Stomach (tissue), 9 donors: Measurements from ENCODE around the gene OSBPL2. TPM values are rescaled to one million over a fixed set of nuclear protein-coding genes. Genes with fewer than 3 reads are reported as not detected.

ENCODE experiments used
- DNase-seq, 2 donors: peaks; one replicate each; pipeline versions ENCODE4 v3.0.0 to v3.0.0-alpha.2; 2013 to 2019
- H3K27ac ChIP-seq, 5 donors: fragments of 200-600 bp in 4 of 5; sonication (generic) in 4 of 5; one replicate each; pipeline ENCODE4 v1.5.1; 2013 to 2019; ENCODE audit warnings: mild to moderate bottlenecking in 1 of 5, moderate library complexity in 1 of 5
- H3K27me3 ChIP-seq, 3 donors: fragments of 200-600 bp; sonication (generic); one replicate each; pipeline ENCODE4 v1.5.1; 2017 to 2019; ENCODE audit warnings: mixed run types in 1 of 3
- H3K36me3 ChIP-seq, 4 donors: fragments of 200-600 bp; sonication (generic); 1 replicate in 3 of 4; 2 replicates in 1 of 4; pipeline ENCODE4 v1.5.1; 2016 to 2019
- H3K4me1 ChIP-seq, 4 donors: fragments of 200-600 bp; sonication (generic); one replicate each; pipeline ENCODE4 v1.5.1; 2016 to 2019
- H3K4me3 ChIP-seq, 4 donors: fragments of 200-600 bp; sonication (generic) in 3 of 4; one replicate each; pipeline ENCODE4 v1.5.1; 2016 to 2019; ENCODE audit warnings: mild to moderate bottlenecking in 1 of 4
- H3K9me3 ChIP-seq, 4 donors: fragments of 200-600 bp; sonication (generic); one replicate each; pipeline ENCODE4 v1.5.1; 2016 to 2019
- EP300 ChIP-seq: sonication (generic); formaldehyde crosslinking; IDR thresholded peaks from one replicate; pipeline ENCODE4 v1.6.1; 2017; ENCODE audit warnings: antibody characterized with exemption
- POLR2A ChIP-seq, 4 donors: fragments of 450-650 bp; IDR thresholded peaks; one replicate each; pipeline ENCODE4 v1.6.1; 2016; ENCODE audit warnings: antibody characterized with exemption in 4 of 4, control low read depth in 2 of 4, mild to moderate bottlenecking in 1 of 4, moderate library complexity in 1 of 4
- POLR2AphosphoS5 ChIP-seq, 3 donors: sonication (generic); formaldehyde crosslinking; IDR thresholded peaks; one replicate each; pipeline ENCODE4 v1.6.1; 2016; ENCODE audit warnings: antibody characterized with exemption in 3 of 3
- WGBS, 5 donors: extraction: QIAGEN DNeasy Blood & Tissue Kit in 3 of 5; methylation state at CpG; one replicate each; pipeline versions ENCODE4 v1.1.5 to v1.1.7; 2013 to 2018; 5-methylcytosine and 5-hydroxymethylcytosine counted together
- intact Hi-C: fragments of 100-400 bp; cut with DNase I; formaldehyde crosslinking; loops from one replicate; pipeline ENCODE4 v1.15.1; 2023; ENCODE audit warnings: low total_unique reads
- polyA plus RNA-seq, 3 donors: library from polyadenylated mRNA; stranded (reverse); fragments of 200-250 nt; gene quantifications; one replicate each; pipeline ENCODE4 v1.2.3, GENCODE V29; 2013
- total RNA-seq, 5 donors: library from RNA; depleted of rRNA; stranded (reverse); fragments of >200 nt; gene quantifications; one replicate each; pipeline versions ENCODE4 v1.1.0 to v1.2.3, GENCODE V29; 2014 to 2016
- TF ChIP-seq, protein P1 (sequence below), 7 experiments: fragments of 450-650 bp in 4 of 7; fragments of 200-600 bp in 3 of 7; sonication (generic) in 3 of 7; IDR thresholded peaks; one replicate each; pipeline ENCODE4 v1.5.1; 2016 to 2019; ENCODE audit warnings: antibody characterized with exemption in 7 of 7, control low read depth in 2 of 7, mild to moderate bottlenecking in 1 of 7
- donor health status: healthy with polysubstance abuse.
- donor health status: Bipolar disorder and iron deficiency.
- donor health status: healthy.

Gene OSBPL2
- total and polyA plus RNA-seq, 8 donors = 15.1 to 83.4 (median 36.7) TPM

DNA sequence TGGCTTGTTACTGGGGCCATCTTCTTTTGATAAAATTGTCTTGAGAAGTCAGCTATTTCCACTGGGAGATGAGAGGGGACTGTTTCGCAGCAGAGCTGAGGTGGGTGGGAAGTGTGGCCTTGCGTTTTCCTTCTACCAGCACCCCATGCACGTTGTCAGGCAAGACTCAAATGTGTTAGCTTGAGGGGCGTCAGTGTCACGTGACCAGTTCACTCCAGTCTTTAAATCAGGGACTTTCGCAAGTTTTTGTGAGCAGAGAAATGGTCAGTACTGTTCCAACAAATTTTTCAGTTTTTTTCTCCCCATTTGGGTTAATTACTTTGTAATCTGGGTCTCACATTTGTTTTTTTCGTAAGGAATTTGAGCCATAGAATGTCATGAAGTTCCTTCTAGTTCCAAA lies 43.8 kb downstream of the OSBPL2 start:
- Histone ChIP-seq H3K27me3 (no peaks in the 10 kb centered on the region), H3K4me3 (no peak overlapping the region), H3K27ac (no peak overlapping the region), H3K36me3 (peaks cover 81 to 95% (median 94%) of the 10 kb centered on the region in 4 donors), H3K9me3 (no peaks in the 10 kb centered on the region), H3K4me1 (peaks cover 0 to 11% (median 5%) of the 10 kb centered on the region in 4 donors)
- 91 to 98% (median 95%) methylated on average over 7 of the region's 7 CpGs for WGBS, 5 donors
- intact Hi-C loops = no loop called here
- TF ChIP-seq EP300 (no peak), POLR2A (IDR thresholded peaks at IDR 0.05) (no peak), POLR2AphosphoS5 (IDR thresholded peaks at IDR 0.05) (no peak)
- TF ChIP-seq, protein P1, sequence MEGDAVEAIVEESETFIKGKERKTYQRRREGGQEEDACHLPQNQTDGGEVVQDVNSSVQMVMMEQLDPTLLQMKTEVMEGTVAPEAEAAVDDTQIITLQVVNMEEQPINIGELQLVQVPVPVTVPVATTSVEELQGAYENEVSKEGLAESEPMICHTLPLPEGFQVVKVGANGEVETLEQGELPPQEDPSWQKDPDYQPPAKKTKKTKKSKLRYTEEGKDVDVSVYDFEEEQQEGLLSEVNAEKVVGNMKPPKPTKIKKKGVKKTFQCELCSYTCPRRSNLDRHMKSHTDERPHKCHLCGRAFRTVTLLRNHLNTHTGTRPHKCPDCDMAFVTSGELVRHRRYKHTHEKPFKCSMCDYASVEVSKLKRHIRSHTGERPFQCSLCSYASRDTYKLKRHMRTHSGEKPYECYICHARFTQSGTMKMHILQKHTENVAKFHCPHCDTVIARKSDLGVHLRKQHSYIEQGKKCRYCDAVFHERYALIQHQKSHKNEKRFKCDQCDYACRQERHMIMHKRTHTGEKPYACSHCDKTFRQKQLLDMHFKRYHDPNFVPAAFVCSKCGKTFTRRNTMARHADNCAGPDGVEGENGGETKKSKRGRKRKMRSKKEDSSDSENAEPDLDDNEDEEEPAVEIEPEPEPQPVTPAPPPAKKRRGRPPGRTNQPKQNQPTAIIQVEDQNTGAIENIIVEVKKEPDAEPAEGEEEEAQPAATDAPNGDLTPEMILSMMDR (IDR thresholded peaks at IDR 0.05) = no peak
- no peak for DNase-seq

DNA sequence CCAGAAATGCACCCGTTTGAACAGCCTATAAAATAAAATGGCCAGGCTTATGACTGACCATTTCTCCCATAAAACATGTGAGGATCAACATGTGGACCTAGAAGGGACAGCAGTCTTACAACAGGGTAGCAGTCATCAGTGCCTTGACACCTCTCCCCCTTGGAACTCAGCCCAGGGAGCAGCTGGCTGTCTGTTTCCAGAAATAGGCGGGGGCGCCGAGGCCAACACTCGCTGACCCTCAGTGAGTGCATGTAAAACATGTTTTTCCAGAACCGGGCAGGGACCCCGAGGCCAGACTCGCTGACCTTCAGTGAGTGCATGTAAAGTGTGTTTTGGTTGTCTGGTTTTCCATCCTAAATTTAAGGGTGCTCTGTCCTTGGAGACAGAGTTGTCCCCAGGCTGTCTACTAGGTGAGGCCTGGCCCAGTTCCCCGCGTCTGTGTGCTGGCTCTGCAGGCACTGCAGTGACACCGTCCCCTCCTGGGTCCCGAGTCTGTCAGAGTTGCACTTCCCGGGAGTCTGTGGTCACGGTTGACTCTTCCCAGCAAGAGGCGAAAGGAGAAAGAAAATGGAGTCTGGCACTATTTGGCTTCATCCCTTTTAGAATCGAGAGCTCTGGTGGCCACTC lies 44.7 kb downstream of the OSBPL2 start:
- WGBS, 5 donors = 76 to 85% (median 82%) methylated on average over 16 of the region's 16 CpGs
- intact Hi-C loops = no loop called here
- Histone ChIP-seq H3K36me3 (peaks cover 78 to 97% (median 95%) of the 10 kb centered on the region in 4 donors), H3K9me3 (no peaks in the 10 kb centered on the region), H3K27me3 (no peaks in the 10 kb centered on the region), H3K27ac (no peak overlapping the region), H3K4me3 (no peak overlapping the region), H3K4me1 (peaks cover 0 to 11% (median 5%) of the 10 kb centered on the region in 4 donors)
- TF ChIP-seq POLR2AphosphoS5 (IDR thresholded peaks at IDR 0.05) (no peak), EP300 (no peak), POLR2A (IDR thresholded peaks at IDR 0.05) (no peak)
- TF ChIP-seq, protein P1 (IDR thresholded peaks at IDR 0.05) = no peak
- DNase-seq = no peak

GRCh38 chr20:62284448-62284847 lies 46.1 kb downstream of the OSBPL2 start:
- Histone ChIP-seq H3K27ac (no peak overlapping the region), H3K36me3 (peaks cover 71 to 98% (median 96%) of the 10 kb centered on the region in 4 donors), H3K27me3 (no peaks in the 10 kb centered on the region), H3K9me3 (no peaks in the 10 kb centered on the region), H3K4me3 (no peak overlapping the region), H3K4me1 (peaks cover 0 to 11% (median 5%) of the 10 kb centered on the region in 4 donors)
- DNase-seq = no peak
- WGBS, 5 donors = 86 to 93% (median 91%) methylated on average over 6 of the region's 6 CpGs
- TF ChIP-seq POLR2A (IDR thresholded peaks at IDR 0.05) (no peak), EP300 (no peak), POLR2AphosphoS5 (IDR thresholded peaks at IDR 0.05) (no peak)
- TF ChIP-seq, protein P1 (IDR thresholded peaks at IDR 0.05) = no peak
- intact Hi-C loops = no loop called here

- Histone ChIP-seq H3K36me3 (peaks cover 70 to 98% (median 96%) of the 10 kb centered on the region in 4 donors), H3K9me3 (no peaks in the 10 kb centered on the region), H3K4me1 (peaks cover 0 to 4% (median 3%) of the 10 kb centered on the region in 4 donors), H3K4me3 (no peak overlapping the region), H3K27ac (no peak overlapping the region), H3K27me3 (no peaks in the 10 kb centered on the region)
- DNase-seq = no peak
- intact Hi-C loops = no loop called here
- WGBS, 5 donors = 80 to 88% (median 81%) methylated on average over 6 of the region's 6 CpGs
- TF ChIP-seq POLR2A (IDR thresholded peaks at IDR 0.05) (no peak), EP300 (no peak), POLR2AphosphoS5 (IDR thresholded peaks at IDR 0.05) (no peak)
- TF ChIP-seq, protein P1 (IDR thresholded peaks at IDR 0.05) = no peak
These were observed 46.8 kb downstream of the OSBPL2 start for GRCh38 chr20:62285151-62285550.
